Progenitor cell of endocrine pancreas (in vitro differentiated cells): ENCODE results near the gene P2RX4. TPM values are rescaled to one million over a fixed set of nuclear protein-coding genes. Genes with fewer than 3 reads are reported as not detected.

Experiments
- DNase-seq: peaks from one replicate; pipeline ENCODE4 v3.0.0; 2021; ENCODE audit warnings: low spot score; ENCODE audit not compliant: unreplicated experiment
- H3K27ac Mint-ChIP-seq: 2 replicates; pipeline ENCODE4 v1.8.0; 2021; ENCODE audit warnings: mild to moderate bottlenecking, moderate library complexity, mixed read lengths
- H3K27me3 Mint-ChIP-seq: 2 replicates; pipeline ENCODE4 v1.8.0; 2021; ENCODE audit warnings: mixed read lengths
- H3K36me3 Mint-ChIP-seq: 2 replicates; pipeline ENCODE4 v1.8.0; 2022; ENCODE audit warnings: mixed read lengths; ENCODE audit not compliant: insufficient read depth
- H3K4me1 Mint-ChIP-seq: 2 replicates; pipeline ENCODE4 v1.8.0; 2021; ENCODE audit warnings: low read depth, mixed read lengths
- H3K4me3 Mint-ChIP-seq: 2 replicates; pipeline ENCODE4 v1.8.0; 2021; ENCODE audit warnings: low read depth, mild to moderate bottlenecking, moderate library complexity, mixed read lengths
- H3K9me3 Mint-ChIP-seq: 2 replicates; pipeline ENCODE4 v1.8.0; 2021; ENCODE audit warnings: low read depth, mixed read lengths
- total RNA-seq: library from RNA; stranded (reverse); gene quantifications from 2 replicates; pipeline ENCODE4 v1.2.1, GENCODE V29; 2021
- TF ChIP-seq, protein P1 (sequence below): fragments of 200-600 bp; sonication (generic); IDR thresholded peaks from one replicate; pipeline ENCODE4 v1.5.0; 2021; ENCODE audit warnings: antibody characterized with exemption, mild to moderate bottlenecking; ENCODE audit not compliant: unreplicated experiment

Gene P2RX4
- total RNA-seq, 1 donor from 2014 or later, result 23.9 TPM

DNA sequence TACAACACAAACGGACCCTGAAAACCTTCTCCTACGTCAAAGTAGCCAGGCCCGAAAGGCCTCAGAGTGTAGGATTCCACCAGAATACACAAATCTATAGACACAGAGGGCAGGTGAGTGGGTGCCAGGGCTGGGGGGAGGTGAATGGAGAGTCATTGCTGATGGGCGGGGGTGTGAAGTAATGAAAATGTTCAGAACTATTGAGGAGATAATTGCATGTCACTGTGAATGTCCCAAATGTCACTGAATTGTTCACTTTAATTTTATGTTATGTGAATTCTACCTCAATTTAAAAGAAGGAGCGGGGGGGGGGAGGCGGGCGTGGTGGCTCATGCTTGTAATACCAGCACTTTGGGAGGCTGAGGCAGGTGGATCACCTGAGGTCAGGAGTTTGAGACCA is 36.0 kb downstream of the P2RX4 start:
- no peak for DNase-seq
- H3K4me3 Mint-ChIP-seq, result no peak overlapping the region
- peaks cover 19% of the 10 kb centered on the region for H3K36me3 Mint-ChIP-seq
- no peak overlapping the region for H3K27ac Mint-ChIP-seq
- no peaks in the 10 kb centered on the region for H3K27me3 Mint-ChIP-seq
- H3K9me3 Mint-ChIP-seq, result no peaks in the 10 kb centered on the region
- TF ChIP-seq, protein P1, sequence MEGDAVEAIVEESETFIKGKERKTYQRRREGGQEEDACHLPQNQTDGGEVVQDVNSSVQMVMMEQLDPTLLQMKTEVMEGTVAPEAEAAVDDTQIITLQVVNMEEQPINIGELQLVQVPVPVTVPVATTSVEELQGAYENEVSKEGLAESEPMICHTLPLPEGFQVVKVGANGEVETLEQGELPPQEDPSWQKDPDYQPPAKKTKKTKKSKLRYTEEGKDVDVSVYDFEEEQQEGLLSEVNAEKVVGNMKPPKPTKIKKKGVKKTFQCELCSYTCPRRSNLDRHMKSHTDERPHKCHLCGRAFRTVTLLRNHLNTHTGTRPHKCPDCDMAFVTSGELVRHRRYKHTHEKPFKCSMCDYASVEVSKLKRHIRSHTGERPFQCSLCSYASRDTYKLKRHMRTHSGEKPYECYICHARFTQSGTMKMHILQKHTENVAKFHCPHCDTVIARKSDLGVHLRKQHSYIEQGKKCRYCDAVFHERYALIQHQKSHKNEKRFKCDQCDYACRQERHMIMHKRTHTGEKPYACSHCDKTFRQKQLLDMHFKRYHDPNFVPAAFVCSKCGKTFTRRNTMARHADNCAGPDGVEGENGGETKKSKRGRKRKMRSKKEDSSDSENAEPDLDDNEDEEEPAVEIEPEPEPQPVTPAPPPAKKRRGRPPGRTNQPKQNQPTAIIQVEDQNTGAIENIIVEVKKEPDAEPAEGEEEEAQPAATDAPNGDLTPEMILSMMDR, result no peak
- no peaks in the 10 kb centered on the region for H3K4me1 Mint-ChIP-seq

DNA sequence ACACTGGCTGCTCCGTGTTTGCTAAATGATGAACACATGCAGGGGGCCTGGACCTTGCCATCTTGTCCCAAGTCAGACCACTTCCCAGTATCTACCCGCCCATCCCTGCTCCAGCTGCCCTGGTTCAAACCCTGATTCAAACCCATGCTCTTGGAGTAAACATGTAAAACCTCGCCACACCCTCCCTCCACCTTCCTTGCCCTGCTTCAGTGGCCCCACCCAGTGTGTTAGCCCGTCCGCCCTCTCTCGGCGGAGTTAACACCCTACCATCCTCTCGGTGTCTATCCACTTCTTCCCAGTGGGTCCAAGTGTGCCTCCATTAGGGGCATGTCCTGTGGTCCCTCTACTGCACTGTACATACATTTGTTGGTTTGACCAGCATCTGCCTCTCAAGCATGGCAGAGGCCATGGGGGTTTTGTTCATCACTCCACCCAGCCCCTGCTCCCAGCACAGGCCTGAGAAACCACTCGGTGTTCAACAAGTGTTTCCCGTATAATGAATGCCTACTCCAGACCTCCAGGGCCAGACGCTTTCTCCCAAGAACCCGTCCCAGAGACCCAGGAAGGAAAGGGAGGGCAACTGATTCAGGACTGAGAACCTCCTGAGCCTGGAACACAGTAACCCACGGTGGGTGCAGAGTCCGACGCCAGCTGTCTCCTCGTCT is 37.1 kb downstream of the P2RX4 start:
- Mint-ChIP-seq H3K4me3 (no peak overlapping the region), H3K27ac (peak overlapping the region; percentile 45), H3K4me1 (no peaks in the 10 kb centered on the region), H3K36me3 (peaks cover 18% of the 10 kb centered on the region), H3K27me3 (no peaks in the 10 kb centered on the region), H3K9me3 (no peaks in the 10 kb centered on the region)
- DNase-seq, result no peak
- TF ChIP-seq, protein P1, result no peak

DNA sequence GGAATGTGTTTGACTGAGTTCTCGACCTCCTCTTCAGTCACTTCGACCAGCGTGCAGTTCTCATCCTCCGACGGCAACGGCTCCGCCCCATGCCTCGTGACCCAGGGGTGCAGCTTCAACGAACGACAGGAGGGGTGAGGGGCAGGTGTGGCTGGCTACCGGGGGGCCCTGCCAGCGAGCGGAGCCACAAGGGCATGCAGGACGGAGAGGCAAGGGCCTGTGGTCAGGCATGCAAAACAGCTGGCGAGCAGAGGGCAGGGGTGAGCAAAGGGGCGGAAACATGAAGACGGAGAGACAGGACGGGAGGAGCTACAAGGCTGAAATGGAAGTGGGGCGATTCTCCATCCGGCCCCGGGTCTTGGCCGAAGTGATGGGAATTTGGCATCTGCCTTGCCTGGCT is 38.7 kb downstream of the P2RX4 start:
- H3K4me3 Mint-ChIP-seq, result no peak overlapping the region
- H3K27ac Mint-ChIP-seq, result no peak overlapping the region
- no peaks in the 10 kb centered on the region for H3K27me3 Mint-ChIP-seq
- DNase-seq, result no peak
- H3K9me3 Mint-ChIP-seq, result no peaks in the 10 kb centered on the region
- peaks cover 27% of the 10 kb centered on the region for H3K36me3 Mint-ChIP-seq
- TF ChIP-seq, protein P1, result no peak
- no peaks in the 10 kb centered on the region for H3K4me1 Mint-ChIP-seq

DNA sequence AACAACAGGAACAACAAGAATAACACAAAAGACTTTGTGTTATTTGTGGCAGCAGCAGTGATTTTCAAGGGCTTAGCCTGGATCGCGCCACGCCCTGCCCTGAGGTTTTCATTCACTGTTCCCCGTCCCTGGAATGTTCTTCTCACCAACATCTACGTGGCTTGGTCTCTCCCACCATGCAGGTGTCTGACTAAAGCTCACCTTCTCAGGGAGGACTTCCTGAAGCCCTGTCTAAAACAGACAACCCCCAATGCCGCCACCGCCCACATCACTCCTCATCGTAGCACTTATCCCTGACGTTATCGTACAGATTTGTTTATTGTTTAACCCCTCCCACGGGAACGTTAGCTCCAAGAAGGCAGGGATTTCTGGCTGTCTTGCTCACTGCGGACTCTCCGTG is 40.4 kb downstream of the P2RX4 start:
- Mint-ChIP-seq H3K4me3 (no peak overlapping the region), H3K9me3 (no peaks in the 10 kb centered on the region), H3K36me3 (peaks cover 33% of the 10 kb centered on the region), H3K27ac (peak overlapping the region; percentile 54), H3K27me3 (no peaks in the 10 kb centered on the region), H3K4me1 (no peaks in the 10 kb centered on the region)
- no peak for DNase-seq
- TF ChIP-seq, protein P1, result no peak

DNA sequence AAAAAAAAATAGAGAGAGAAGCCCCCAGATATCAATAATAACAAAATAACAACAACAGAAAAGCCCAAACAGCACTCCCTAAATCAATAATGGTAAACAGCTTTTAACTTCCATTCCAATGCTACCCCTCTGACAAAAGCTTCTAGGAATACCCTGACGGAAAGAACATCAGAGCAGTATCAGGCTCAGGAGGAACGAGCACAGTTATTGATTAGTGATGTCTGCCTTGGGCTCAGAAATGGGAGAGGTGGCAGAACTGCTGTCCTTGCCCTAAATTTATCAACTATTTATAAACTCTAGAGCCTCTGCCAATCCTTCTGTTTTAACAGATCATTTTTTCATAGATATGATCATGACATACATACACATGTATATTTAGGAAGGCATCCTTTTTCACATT is 41.9 kb downstream of the P2RX4 start:
- DNase-seq, result no peak
- peaks cover 42% of the 10 kb centered on the region for H3K36me3 Mint-ChIP-seq
- no peak overlapping the region for H3K4me3 Mint-ChIP-seq
- no peaks in the 10 kb centered on the region for H3K9me3 Mint-ChIP-seq
- H3K27me3 Mint-ChIP-seq, result no peaks in the 10 kb centered on the region
- H3K4me1 Mint-ChIP-seq, result no peaks in the 10 kb centered on the region
- H3K27ac Mint-ChIP-seq, result no peak overlapping the region
- TF ChIP-seq, protein P1, result no peak
